EL (cell line): ENCODE measurements around the gene UBA6.
"Not testable (repeated sequence)": the region's sequence is repeated elsewhere in the genome, so short reads cannot be mapped to it uniquely, and the experiment has no call there.

ENCODE experiments used
- DNase-seq: peaks from one replicate; pipeline ENCODE4 v3.0.0-alpha.2; 2016

Gene UBA6

GRCh38 chr4:67660418-67660817 is 40.5 kb downstream of the UBA6 start:
- DNase-seq: no peak

DNA sequence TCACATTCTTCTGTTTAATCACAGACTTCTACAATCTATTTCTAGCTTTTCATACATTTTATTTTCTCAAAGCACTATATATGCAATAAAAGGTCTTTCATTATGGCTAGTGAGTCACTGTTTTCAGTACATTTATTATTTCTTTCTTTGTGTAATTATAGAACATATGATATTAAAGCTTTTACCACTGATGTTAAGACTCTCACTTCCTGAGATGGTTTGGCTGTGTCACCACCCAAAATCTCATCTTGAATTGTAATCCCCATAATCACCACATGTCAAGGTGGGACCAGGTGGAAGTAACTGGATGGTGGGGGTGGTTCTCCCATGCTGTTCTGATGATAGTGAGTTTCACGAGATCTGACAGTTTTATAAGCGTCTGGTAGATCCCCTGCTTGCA is 41.9 kb downstream of the UBA6 start:
- no peak for DNase-seq

GRCh38 chr4:67658302-67658701 is 42.7 kb downstream of the UBA6 start:
- no peak for DNase-seq

- no peak for DNase-seq
These were observed 49.4 kb downstream of the UBA6 start for GRCh38 chr4:67651536-67651935.

DNA sequence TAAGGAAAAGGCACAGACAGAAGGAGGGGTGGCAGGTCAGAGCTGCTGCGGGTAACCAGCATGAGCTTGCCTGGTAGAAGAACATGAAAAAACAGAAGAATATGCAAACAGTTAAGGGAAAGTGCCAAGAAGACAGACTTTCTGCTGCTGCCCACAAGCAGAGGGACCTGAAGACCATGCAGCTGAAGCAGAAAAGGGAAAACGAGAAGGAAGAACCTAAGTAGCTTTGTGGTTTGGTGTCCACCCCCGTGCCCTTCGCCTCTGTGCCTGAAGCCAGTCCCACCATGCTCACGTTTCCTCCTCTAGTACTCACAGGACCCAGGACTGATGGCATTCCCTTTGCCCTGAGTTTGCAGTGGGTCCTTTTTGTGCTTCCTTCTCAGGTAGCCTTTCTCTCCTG is 62.8 kb downstream of the UBA6 start:
- DNase-seq: no peak

- DNase-seq: not testable (repeated sequence)
These were observed 64.0 kb downstream of the UBA6 start for GRCh38 chr4:67636978-67637377.

DNA sequence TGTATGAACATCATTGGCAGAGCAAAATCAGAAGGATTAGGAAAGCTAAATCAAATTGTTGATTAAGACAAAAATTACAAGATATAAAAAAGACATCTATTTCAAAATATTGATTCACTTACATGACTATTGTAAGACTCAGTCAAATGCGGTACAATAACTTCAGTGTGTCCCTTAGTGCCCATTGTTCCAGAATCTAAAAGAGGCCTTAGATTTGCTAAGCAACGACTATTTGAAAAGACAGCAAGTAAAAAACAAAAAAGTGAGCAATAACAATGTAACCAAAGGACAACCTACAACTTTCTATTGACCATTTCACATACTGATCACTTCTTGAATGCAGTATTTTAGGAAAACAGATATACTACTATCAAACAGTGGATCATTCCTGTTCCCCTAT is 65.6 kb downstream of the UBA6 start:
- DNase-seq: no peak

GRCh38 chr4:67634741-67635140 is 66.2 kb downstream of the UBA6 start:
- no peak for DNase-seq

DNA sequence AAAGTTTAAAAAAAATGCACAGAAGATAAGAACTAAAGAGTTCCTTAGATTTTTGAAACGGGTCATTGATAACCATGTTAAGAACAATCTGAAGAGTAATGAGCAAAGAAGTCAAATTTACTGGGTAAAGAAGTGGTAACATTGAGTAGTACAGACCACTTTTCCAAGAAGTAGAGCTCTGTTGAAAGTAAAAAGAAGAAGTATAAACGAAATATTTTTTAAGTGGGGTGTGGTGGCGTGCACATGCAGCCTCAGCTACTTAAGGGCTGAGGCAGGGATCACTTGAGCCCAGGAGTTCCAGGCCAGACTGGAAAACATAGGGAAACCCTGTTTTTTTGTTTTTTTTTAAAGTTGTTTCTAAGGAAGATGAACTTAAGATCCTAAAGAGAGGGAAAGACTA is 68.5 kb downstream of the UBA6 start:
- no peak for DNase-seq

DNA sequence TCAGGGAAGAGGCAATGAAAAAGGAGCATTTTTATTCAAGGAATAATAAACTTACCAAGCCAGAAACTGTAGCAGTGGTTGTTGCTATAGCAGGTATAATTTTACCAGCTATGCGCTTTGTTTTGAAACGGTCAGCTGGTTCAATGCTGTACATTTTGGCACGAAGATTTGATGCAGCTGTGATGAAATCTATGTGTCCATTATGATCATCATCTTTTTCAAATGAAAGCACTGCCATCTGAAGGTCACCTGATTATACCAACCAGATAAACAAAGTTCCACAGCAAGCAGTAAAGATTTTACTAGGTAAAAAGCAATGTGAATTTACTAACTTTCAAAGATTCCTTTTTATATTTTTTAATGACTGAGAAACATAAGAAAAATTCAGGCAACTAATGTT is 76.0 kb downstream of the UBA6 start:
- DNase-seq: no peak

- DNase-seq: no peak
These were observed 84.5 kb downstream of the UBA6 start for GRCh38 chr4:67616478-67616877.

DNA sequence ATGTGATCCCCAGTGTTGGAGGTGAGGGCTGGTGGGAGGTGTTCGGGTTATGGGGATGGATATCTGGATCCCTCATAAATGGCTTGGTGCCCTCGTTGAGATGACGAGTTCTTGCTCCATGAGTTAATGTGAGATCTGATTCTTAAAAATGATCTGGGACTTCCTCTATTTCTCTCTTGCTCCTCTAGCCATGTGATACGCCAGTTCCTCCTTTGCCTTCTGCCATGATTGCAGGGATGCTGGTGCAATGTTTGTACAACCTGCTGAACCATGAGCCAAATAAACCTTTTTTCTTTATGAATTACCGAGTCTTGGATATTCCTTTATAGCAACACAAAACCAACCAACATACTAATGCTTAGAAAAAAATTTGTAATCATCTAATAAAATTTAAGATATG is 85.8 kb downstream of the UBA6 start:
- DNase-seq: no peak

DNA sequence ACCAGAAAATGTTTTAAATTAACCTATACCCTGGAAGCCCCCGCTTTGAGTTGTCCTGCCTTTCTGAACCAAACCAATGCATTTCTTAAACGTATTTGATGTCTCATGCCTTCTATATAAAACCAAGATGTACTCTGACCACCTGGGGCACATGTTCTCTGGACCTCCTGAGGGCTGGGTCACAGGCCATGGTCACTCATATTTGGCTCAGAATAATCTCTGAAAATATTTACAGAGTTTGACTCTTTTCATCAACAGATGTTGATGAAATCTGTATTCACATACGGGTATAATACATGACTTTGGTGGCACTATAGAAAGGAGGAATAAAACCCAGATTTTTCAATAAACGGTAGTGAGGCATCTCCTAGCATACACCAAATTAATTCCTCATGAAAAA is 86.8 kb downstream of the UBA6 start:
- no peak for DNase-seq

DNA sequence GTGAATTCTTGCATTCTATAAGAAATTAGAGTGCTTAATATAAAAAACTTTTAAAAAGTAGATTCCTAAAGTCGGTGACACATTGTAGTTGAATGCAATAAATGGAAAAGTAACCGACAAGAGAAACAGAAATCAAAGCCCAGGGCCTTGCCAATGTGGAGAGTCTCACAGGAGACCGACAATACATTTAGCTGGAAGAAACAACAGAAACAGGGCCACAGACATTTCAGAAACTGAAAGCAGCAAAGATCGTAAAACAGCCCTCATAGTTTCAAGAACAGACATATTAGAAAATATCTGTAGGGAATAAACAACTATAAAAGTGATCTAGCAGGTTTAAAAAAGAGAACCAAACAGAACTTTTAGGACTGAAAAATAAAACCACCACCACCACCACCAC is 92.9 kb downstream of the UBA6 start:
- DNase-seq: no peak

GRCh38 chr4:67604749-67605148 is 96.2 kb downstream of the UBA6 start:
- no peak for DNase-seq

- DNase-seq: no peak
These were observed 97.0 kb downstream of the UBA6 start for GRCh38 chr4:67604029-67604381.

- DNase-seq: no peak
These were observed 97.5 kb downstream of the UBA6 start for GRCh38 chr4:67603310-67604028.

GRCh38 chr4:67593741-67594175 is 107.2 kb downstream of the UBA6 start:
- no peak for DNase-seq

DNA sequence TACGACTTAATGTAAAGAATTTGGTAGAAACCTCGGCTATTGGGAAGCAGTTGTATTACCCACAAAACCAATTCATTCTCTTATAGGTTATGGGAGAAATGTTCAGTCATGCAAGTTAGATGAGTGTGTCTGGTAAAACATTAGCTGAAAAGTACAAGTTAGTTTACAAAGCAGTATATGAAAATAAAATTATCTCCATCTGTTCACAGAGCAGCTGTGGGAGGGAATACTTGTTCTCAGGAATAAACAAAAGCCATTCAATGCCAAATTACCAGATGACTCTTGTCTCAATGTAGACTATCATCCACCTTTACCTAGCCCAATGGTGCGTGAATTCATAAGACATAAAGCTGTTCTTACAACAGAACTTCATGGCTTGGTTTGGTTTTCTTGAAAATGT is 113.8 kb downstream of the UBA6 start:
- no peak for DNase-seq

GRCh38 chr4:67584496-67584895 is 116.5 kb downstream of the UBA6 start:
- no peak for DNase-seq

DNA sequence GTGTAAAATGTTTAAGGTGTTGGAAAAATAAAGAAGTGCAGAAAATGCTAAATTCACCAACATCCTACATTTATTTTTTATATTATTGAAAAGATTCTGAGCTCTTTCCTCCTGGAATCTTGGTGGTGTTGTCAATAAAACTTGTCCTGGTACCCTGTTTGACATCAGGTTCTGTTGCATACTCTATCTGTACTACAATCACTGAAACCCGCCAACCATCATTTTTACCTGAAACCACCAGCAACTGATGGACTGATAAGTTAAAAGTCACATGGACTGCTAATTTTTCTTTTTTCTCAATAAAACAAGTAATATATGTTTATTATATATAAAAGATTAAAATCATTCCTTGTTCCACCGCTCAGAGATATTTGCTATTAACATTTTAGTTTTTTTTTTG is 119.0 kb downstream of the UBA6 start:
- no peak for DNase-seq

DNA sequence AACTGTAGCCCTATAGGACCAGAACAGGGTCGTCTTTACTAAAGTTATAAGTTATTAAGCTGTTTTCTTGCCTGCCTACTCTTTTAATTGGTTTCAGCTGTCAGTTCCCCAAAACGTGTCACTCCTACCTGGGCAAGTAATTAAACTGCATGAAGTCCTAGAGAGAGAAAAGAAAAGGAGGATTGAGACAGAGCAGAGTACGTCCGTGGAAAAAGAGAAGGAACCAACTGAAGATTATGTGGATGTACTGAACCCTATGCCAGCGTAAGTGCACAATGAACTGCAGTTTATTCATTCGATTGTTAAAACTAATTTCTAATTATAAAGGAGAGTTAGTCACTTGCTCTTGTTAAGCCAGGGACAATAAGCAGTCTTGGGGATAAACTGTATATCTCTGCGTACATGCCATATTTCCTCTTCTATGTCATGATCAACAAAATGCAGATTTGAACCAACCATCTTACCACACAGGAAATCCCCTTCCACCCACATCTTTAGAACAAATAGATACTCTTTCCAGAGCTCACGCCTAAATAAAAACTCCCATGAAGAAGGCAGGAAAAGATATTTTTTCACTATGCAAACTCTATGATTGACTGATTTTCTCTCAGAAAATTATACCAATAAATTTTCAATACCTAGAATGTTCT is 119.6 kb downstream of the UBA6 start:
- no peak for DNase-seq

GRCh38 chr4:67580577-67580976 is 120.4 kb downstream of the UBA6 start:
- no peak for DNase-seq

DNA sequence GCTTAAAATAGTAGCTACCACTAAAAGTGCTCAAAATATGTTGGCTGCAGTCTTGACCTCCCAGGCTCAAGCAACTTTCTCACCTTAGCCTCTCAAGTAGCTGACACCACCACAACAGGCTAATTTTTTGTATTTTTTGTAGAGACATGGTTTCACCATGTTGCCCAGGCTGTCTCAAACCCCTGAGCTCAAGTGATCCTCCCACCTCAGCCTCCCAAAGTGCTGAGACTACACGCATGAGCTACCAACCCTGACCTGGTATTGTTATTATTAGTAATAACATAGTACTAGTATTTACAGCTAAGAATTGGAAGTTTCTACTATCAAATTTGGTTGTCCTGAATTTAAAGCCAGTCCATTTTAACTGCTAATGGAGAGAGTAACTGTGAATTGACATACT is 124.4 kb downstream of the UBA6 start:
- DNase-seq: no peak

GRCh38 chr4:67576059-67576466 is 124.9 kb downstream of the UBA6 start:
- no peak for DNase-seq
